GM21390 (cell line): ENCODE results near the gene ATG16L1.

ENCODE experiments used
- ATAC-seq: cut with Tn5 transposase; IDR thresholded peaks from one replicate; pipeline ENCODE4 v1.9.1; 2021; ENCODE audit not compliant: unreplicated experiment

The ATG16L1 gene

GRCh38 chr2:233288663-233289062 is 37.2 kb downstream of the ATG16L1 start:
- no peak for ATAC-seq

GRCh38 chr2:233289648-233290047 is 38.2 kb downstream of the ATG16L1 start:
- ATAC-seq, result no peak

GRCh38 chr2:233290051-233290845 is 38.8 kb downstream of the ATG16L1 start:
- no peak for ATAC-seq

GRCh38 chr2:233295891-233296290 is 44.4 kb downstream of the ATG16L1 start:
- ATAC-seq, result no peak

- ATAC-seq, result no peak
These were observed 45.6 kb downstream of the ATG16L1 start for GRCh38 chr2:233297076-233297475.

GRCh38 chr2:233300401-233300800 is 48.9 kb downstream of the ATG16L1 start:
- no peak for ATAC-seq

- ATAC-seq, result no peak
These were observed 49.8 kb downstream of the ATG16L1 start for GRCh38 chr2:233301248-233301647.

- no peak for ATAC-seq
These were observed 50.3 kb downstream of the ATG16L1 start for GRCh38 chr2:233301811-233302210.

- ATAC-seq, result no peak
These were observed 51.8 kb downstream of the ATG16L1 start for GRCh38 chr2:233303252-233303651.

- ATAC-seq, result no peak
These were observed 56.1 kb downstream of the ATG16L1 start, which contains the start of gene SAG for GRCh38 chr2:233307565-233307964. SAG (plus strand) TSS chr2:233307816; CDS start chr2:233309190, 1,374 bp downstream.

GRCh38 chr2:233311241-233311926 is 59.9 kb downstream of the ATG16L1 start:
- no peak for ATAC-seq

GRCh38 chr2:233312874-233313273 is 61.4 kb downstream of the ATG16L1 start:
- no peak for ATAC-seq

GRCh38 chr2:233314180-233314925 is 62.9 kb downstream of the ATG16L1 start:
- no peak for ATAC-seq

- ATAC-seq, result no peak
These were observed 65.9 kb downstream of the ATG16L1 start for GRCh38 chr2:233317196-233317943.

GRCh38 chr2:233319256-233319655 is 67.8 kb downstream of the ATG16L1 start:
- no peak for ATAC-seq

- ATAC-seq, result no peak
These were observed 69.0 kb downstream of the ATG16L1 start for GRCh38 chr2:233320470-233320869.

GRCh38 chr2:233321166-233321565 is 69.7 kb downstream of the ATG16L1 start:
- ATAC-seq, result no peak

GRCh38 chr2:233323851-233324250 is 72.4 kb downstream of the ATG16L1 start:
- no peak for ATAC-seq

- no peak for ATAC-seq
These were observed 73.8 kb downstream of the ATG16L1 start for GRCh38 chr2:233325256-233325655.

- ATAC-seq, result no peak
These were observed 74.3 kb downstream of the ATG16L1 start for GRCh38 chr2:233325814-233326213.

- no peak for ATAC-seq
These were observed 75.0 kb downstream of the ATG16L1 start for GRCh38 chr2:233326500-233326899.
